Measurements from ENCODE around the gene QPCT. TPM values are rescaled to one million over a fixed set of nuclear protein-coding genes. Genes with fewer than 3 reads are reported as not detected.

The QPCT gene
- total RNA-seq, 1 experiment from 2014 or later, result not detected

GRCh38 chr2:37321029-37321682 is 23.3 kb upstream of the QPCT start:
- Histone ChIP-seq H3K4me1 (ENCODE audit: insufficient read depth, low read length) (0 out of 2 replicates have a peak, but pooled peaks cover 5% of the 10 kb centered on the region), H2AFZ (ENCODE audit: low read length) (no peak overlapping the region), H3K79me1 (ENCODE audit: insufficient read depth, low read depth, low read length, poor library complexity, severe bottlenecking) (peaks cover 2% of the 10 kb centered on the region), H2BK12ac (ENCODE audit: insufficient read length, low read depth, low read length) (no peak overlapping the region), H2BK15ac (ENCODE audit: low read depth, low read length) (no peak overlapping the region), H3K9ac (ENCODE audit: extremely low read depth, insufficient read length, low read length) (no peak overlapping the region), H3K18ac (ENCODE audit: insufficient read length, low read depth, low read length) (no peak overlapping the region), H3K4ac (ENCODE audit: low read depth, low read length) (no peak overlapping the region), H4K20me1 (ENCODE audit: control insufficient read depth, insufficient read depth, insufficient read length) (no peaks in the 10 kb centered on the region), H3K79me2 (ENCODE audit: insufficient read depth, low read length) (peaks cover 7% of the 10 kb centered on the region; the same call in 1 of the 2 replicates), H3T11ph (ENCODE audit: low read length) (no peak overlapping the region), H3K56ac (ENCODE audit: insufficient read length, low read depth, low read length) (no peak overlapping the region), H2AK5ac (ENCODE audit: insufficient read length, low read length) (no peak overlapping the region), H2BK20ac (ENCODE audit: low read depth, low read length, poor library complexity, severe bottlenecking) (no peak overlapping the region), H4K5ac (ENCODE audit: insufficient read length, low read depth, low read length) (no peak overlapping the region), H4K8ac (replicated peaks; ENCODE audit: insufficient read length, low read depth, low read length) (no peak overlapping the region), H2BK120ac (ENCODE audit: low read depth, low read length, poor library complexity, severe bottlenecking) (no peak overlapping the region), H3K9me3 (ENCODE audit: control insufficient read depth, low read depth, low read length) (no peaks in the 10 kb centered on the region), H3K14ac (ENCODE audit: insufficient read depth, low read length) (no peak overlapping the region), H3K23me2 (ENCODE audit: insufficient read length, low read depth, low read length, poor library complexity, severe bottlenecking) (peaks cover 6% of the 10 kb centered on the region), H4K91ac (ENCODE audit: insufficient read length, low read depth, low read length) (no peak overlapping the region), H2BK5ac (ENCODE audit: insufficient read length, low read length) (no peak overlapping the region), H3K27ac (ENCODE audit: insufficient read length, low read depth, low read length) (no peak overlapping the region), H3K23ac (ENCODE audit: insufficient read length, low read depth, low read length) (no peak overlapping the region), H3K27me3 (ENCODE audit: insufficient read depth, low read length) (no peaks in the 10 kb centered on the region), H3K4me2 (ENCODE audit: insufficient read depth, insufficient read length, low read length) (no peak overlapping the region)
- Mint-ChIP-seq H3K4me3 (no peak overlapping the region), H3K9me3 (no peaks in the 10 kb centered on the region), H3K27ac (0 out of 7 replicates have a peak overlapping the region, but pooled peaks of 1 of the 3 experiments have one; percentile 4), H3K36me3 (ENCODE audit: insufficient read depth in 1 of 3, low read depth in 3 of 3) (peaks cover 7 to 12% (median 12%) of the 10 kb centered on the region in 3 experiments; a peak in 5 of 7 replicates), H3K27me3 (ENCODE audit: low read depth) (peaks cover 13% of the 10 kb centered on the region), H3K4me1 (peaks cover 45 to 48% of the 10 kb centered on the region in 2 experiments)
- TF ChIP-seq, protein P1, sequence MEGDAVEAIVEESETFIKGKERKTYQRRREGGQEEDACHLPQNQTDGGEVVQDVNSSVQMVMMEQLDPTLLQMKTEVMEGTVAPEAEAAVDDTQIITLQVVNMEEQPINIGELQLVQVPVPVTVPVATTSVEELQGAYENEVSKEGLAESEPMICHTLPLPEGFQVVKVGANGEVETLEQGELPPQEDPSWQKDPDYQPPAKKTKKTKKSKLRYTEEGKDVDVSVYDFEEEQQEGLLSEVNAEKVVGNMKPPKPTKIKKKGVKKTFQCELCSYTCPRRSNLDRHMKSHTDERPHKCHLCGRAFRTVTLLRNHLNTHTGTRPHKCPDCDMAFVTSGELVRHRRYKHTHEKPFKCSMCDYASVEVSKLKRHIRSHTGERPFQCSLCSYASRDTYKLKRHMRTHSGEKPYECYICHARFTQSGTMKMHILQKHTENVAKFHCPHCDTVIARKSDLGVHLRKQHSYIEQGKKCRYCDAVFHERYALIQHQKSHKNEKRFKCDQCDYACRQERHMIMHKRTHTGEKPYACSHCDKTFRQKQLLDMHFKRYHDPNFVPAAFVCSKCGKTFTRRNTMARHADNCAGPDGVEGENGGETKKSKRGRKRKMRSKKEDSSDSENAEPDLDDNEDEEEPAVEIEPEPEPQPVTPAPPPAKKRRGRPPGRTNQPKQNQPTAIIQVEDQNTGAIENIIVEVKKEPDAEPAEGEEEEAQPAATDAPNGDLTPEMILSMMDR (conservative IDR thresholded peaks at IDR 0.05), result no peak
- no CpG with 5 or more reads among the region's 4 CpGs for WGBS (ENCODE audit: extremely low coverage, insufficient read length, low lambda C conversion rate)
- no peak for DNase-seq

All from H9 (cell line).